Measurements from ENCODE around the gene SLC18B1.

- TF ChIP-seq CTCF (IDR thresholded peaks at IDR 0.05) (no peak), POLR2A (IDR thresholded peaks at IDR 0.05) (no peak)
Measured at GRCh38 chr6:132788658-132789395, 9.6 kb downstream of the SLC18B1 start.

Measured in Peyer's patch (tissue), 4 donors.